Panc1 (cell line): ENCODE measurements around the gene SLC40A1. TPM values are rescaled to one million over a fixed set of nuclear protein-coding genes. Genes with fewer than 3 reads are reported as not detected.

Experiments
- ATAC-seq: fragments of 200-7000 bp; cut with Tn5 transposase; 2 replicates; pipeline ENCODE4 v1.9.1; 2020; ENCODE audit warnings: mild to moderate bottlenecking, moderate library complexity
- BruUV-seq: library from RNA; stranded (reverse); fragments of 400-500 nt; replicated peaks from 2 replicates; lab custom pipeline; 2021; lab: Mats Ljungman, UMichigan
- CTCF ChIA-PET: fragments of 300-600 bp; sonication (Branson Sonifier 250); formaldehyde crosslinking; loops from one replicate; lab custom pipeline; 2022; ENCODE audit warnings: antibody characterized with exemption; lab: Charles Lee
- POLR2A ChIA-PET: fragments of 300-600 bp; sonication (Branson Sonifier 250); formaldehyde crosslinking; loops from one replicate; lab custom pipeline; 2022; ENCODE audit warnings: antibody characterized with exemption; lab: Charles Lee
- DNase-seq: peaks from one replicate; pipeline ENCODE4 v3.0.0-alpha.2; 2010; ENCODE audit warnings: low read depth, low spot score
- H3K27ac ChIP-seq: 2 replicates; pipeline ENCODE4 v1.5.1; 2011; ENCODE audit warnings: mild to moderate bottlenecking, low read length, inconsistent platforms
- H3K27me3 ChIP-seq: fragments of 200-500 bp; sonication (Bioruptor generic); 2 replicates; pipeline ENCODE4 v1.6.0; 2014; ENCODE audit warnings: low read length, inconsistent platforms; ENCODE audit not compliant: control insufficient read depth, insufficient read depth
- H3K36me3 ChIP-seq: fragments of 200-500 bp; sonication (Bioruptor generic); 2 replicates; pipeline ENCODE4 v1.5.1; 2014; ENCODE audit warnings: inconsistent platforms, mild to moderate bottlenecking, low read length, moderate library complexity; ENCODE audit not compliant: control insufficient read depth, insufficient read depth
- H3K4me1 ChIP-seq: 2 replicates; pipeline ENCODE4 v1.5.1; 2011; ENCODE audit warnings: inconsistent platforms, mild to moderate bottlenecking, low read length, moderate library complexity; ENCODE audit not compliant: control insufficient read depth, insufficient read depth
- H3K4me3 ChIP-seq, 2 experiments: 2 replicates each; pipeline ENCODE4 v1.5.1; 2011 to 2012; ENCODE audit warnings: low read depth in 2 of 2, low read length in 2 of 2, mild to moderate bottlenecking in 2 of 2, inconsistent platforms in 1 of 2, moderate library complexity in 1 of 2
- H3K9me3 ChIP-seq: fragments of 200-500 bp; sonication (Bioruptor generic); 2 replicates; pipeline ENCODE4 v1.5.1; 2014; ENCODE audit warnings: low read depth, mild to moderate bottlenecking, inconsistent platforms, low read length, moderate library complexity; ENCODE audit not compliant: control insufficient read depth, insufficient read depth
- CTCF ChIP-seq: fragments of 450-650 bp; IDR thresholded peaks from 2 replicates; pipeline ENCODE4 v1.5.1; 2017; ENCODE audit warnings: mild to moderate bottlenecking
- POLR2AphosphoS5 ChIP-seq: IDR thresholded peaks from 2 replicates; pipeline ENCODE4 v1.6.1; 2012; ENCODE audit warnings: mild to moderate bottlenecking, low read depth, low read length, moderate library complexity
- REST ChIP-seq, 2 experiments: IDR thresholded peaks; 2 replicates each; pipeline ENCODE4 v1.6.1; 2011 to 2012; ENCODE audit warnings: low read depth in 2 of 2, control low read depth in 1 of 2, low read length in 1 of 2, mild to moderate bottlenecking in 1 of 2, moderate library complexity in 1 of 2; ENCODE audit not compliant: insufficient read depth in 1 of 2
- SIN3A ChIP-seq: IDR thresholded peaks from 2 replicates; pipeline ENCODE4 v1.6.1; 2012; ENCODE audit warnings: low read depth, mild to moderate bottlenecking, low read length, moderate library complexity, borderline replicate concordance; ENCODE audit not compliant: insufficient read depth
- TCF7L2 ChIP-seq: IDR thresholded peaks from 2 replicates; pipeline ENCODE4 v1.6.1; 2011; ENCODE audit warnings: mild to moderate bottlenecking, low read depth, low read length, inconsistent platforms
- in situ Hi-C: cut with HindIII; loops from 2 replicates; pipeline ENCODE4 v1.10.0; 2016; ENCODE audit warnings: low sequenced_read_pairs, low pct_unique_long_range_greater_than_20kb
- intact Hi-C: fragments of 100-400 bp; cut with micrococcal nuclease; formaldehyde crosslinking; loops from one replicate; pipeline ENCODE4 v1.10.0; 2022; ENCODE audit not compliant: unreplicated experiment
- total RNA-seq: library from RNA; stranded (reverse); gene quantifications from one replicate; pipeline ENCODE4 v1.2.1, GENCODE V29; 2021; ENCODE audit not compliant: unreplicated experiment

Gene SLC40A1
- total RNA-seq, 1 experiment from 2014 or later = 0.74 TPM

- in situ Hi-C loops (no loop called here), intact Hi-C loops (no loop called here)
- DNase-seq (no peak), ATAC-seq (no peak)
- ChIA-PET CTCF (no interaction called here), POLR2A (no interaction called here)
- peaks cover 3% of the 10 kb centered on the region; the same call in 1 of the 2 replicates for H3K27me3 ChIP-seq
- H3K9me3 ChIP-seq = no peaks in the 10 kb centered on the region
- TF ChIP-seq SIN3A (no peak), CTCF (no peak), REST (IDR thresholded peaks at IDR 0.05; ENCODE audit: insufficient read depth in 1 of 2, low read depth in 2 of 2, low read length in 1 of 2) (no peak), POLR2AphosphoS5 (no peak), TCF7L2 (no peak)
- H3K36me3 ChIP-seq = no peaks in the 10 kb centered on the region
- H3K27ac ChIP-seq = no peak overlapping the region
- H3K4me3 ChIP-seq = no peak overlapping the region
- H3K4me1 ChIP-seq = no peaks in the 10 kb centered on the region
- BruUV-seq = no TSS peak
Observed at GRCh38 chr2:189549449-189549832, 31.1 kb downstream of the SLC40A1 start.

- Histone ChIP-seq H3K4me1 (no peaks in the 10 kb centered on the region), H3K9me3 (no peaks in the 10 kb centered on the region), H3K27ac (no peak overlapping the region), H3K27me3 (peaks cover 3% of the 10 kb centered on the region; the same call in 1 of the 2 replicates), H3K36me3 (no peaks in the 10 kb centered on the region), H3K4me3 (no peak overlapping the region)
- intact Hi-C loops = no loop called here
- no TSS peak for BruUV-seq
- POLR2A ChIA-PET = no interaction called here
- CTCF ChIA-PET = no interaction called here
- no peak for TF ChIP-seq REST (IDR thresholded peaks at IDR 0.05; ENCODE audit: insufficient read depth in 1 of 2, low read depth in 2 of 2, low read length in 1 of 2)
- no peak for TF ChIP-seq TCF7L2
- TF ChIP-seq SIN3A = no peak
- TF ChIP-seq POLR2AphosphoS5 = no peak
- no peak for TF ChIP-seq CTCF
- DNase-seq = no peak
- in situ Hi-C loops = no loop called here
- no peak for ATAC-seq
Observed at GRCh38 chr2:189548666-189549448, 31.7 kb downstream of the SLC40A1 start.
